WTC11 (cell line): ENCODE results near the gene GAB2. TPM values are rescaled to one million over a fixed set of nuclear protein-coding genes. Genes with fewer than 3 reads are reported as not detected.

ENCODE experiments used
- ATAC-seq: fragments of 200-7000 bp; cut with Tn5 transposase; 2 replicates; pipeline ENCODE4 v1.10.0; 2021; ENCODE audit warnings: mild to moderate bottlenecking, moderate library complexity
- CTCF ChIA-PET: fragments of 300-600 bp; sonication (Branson Sonifier 250); formaldehyde crosslinking; loops from one replicate; lab custom pipeline; 2021; ENCODE audit warnings: antibody characterized with exemption; lab: Charles Lee
- POLR2A ChIA-PET: fragments of 350-600 bp; sonication (Branson Sonifier 250); formaldehyde crosslinking; loops from one replicate; lab custom pipeline; 2021; ENCODE audit warnings: antibody characterized with exemption; lab: Charles Lee
- DNase-seq: peaks from one replicate; pipeline ENCODE4 v3.0.0; 2021; ENCODE audit warnings: low spot score
- H3K27ac Mint-ChIP-seq: 2 replicates; pipeline ENCODE4 v1.8.0; 2021; ENCODE audit warnings: mixed read lengths
- H3K27me3 Mint-ChIP-seq: 2 replicates; pipeline ENCODE4 v1.8.0; 2021; ENCODE audit warnings: low read depth, mild to moderate bottlenecking, moderate library complexity, mixed read lengths
- H3K36me3 Mint-ChIP-seq: 2 replicates; pipeline ENCODE4 v1.8.0; 2021; ENCODE audit warnings: mixed read lengths
- H3K4me1 Mint-ChIP-seq: 2 replicates; pipeline ENCODE4 v1.8.0; 2022; ENCODE audit warnings: mixed read lengths
- H3K4me3 Mint-ChIP-seq: 2 replicates; pipeline ENCODE4 v1.8.0; 2021; ENCODE audit warnings: mild to moderate bottlenecking, moderate library complexity, mixed read lengths
- H3K9me3 Mint-ChIP-seq: 2 replicates; pipeline ENCODE4 v1.8.0; 2021; ENCODE audit warnings: mixed read lengths
- E2F1 ChIP-seq: sonication (generic); formaldehyde crosslinking; IDR thresholded peaks from 2 replicates; pipeline ENCODE4 v1.8.0; 2022; ENCODE audit warnings: mild to moderate bottlenecking, missing genetic modification reagents
- ESRRA ChIP-seq: sonication (generic); formaldehyde crosslinking; IDR thresholded peaks from 2 replicates; pipeline ENCODE4 v1.8.1; 2022; ENCODE audit warnings: mild to moderate bottlenecking, missing genetic modification reagents, borderline replicate concordance
- GTF2I ChIP-seq: fragments of 250-450 bp; sonication (Bioruptor Pico); conservative IDR thresholded peaks from 2 replicates; pipeline ENCODE4 v1.4.0; 2021; ENCODE audit warnings: mild to moderate bottlenecking
- MAX ChIP-seq: sonication (generic); formaldehyde crosslinking; IDR thresholded peaks from 2 replicates; pipeline ENCODE4 v1.8.0; 2022; ENCODE audit warnings: mild to moderate bottlenecking, missing genetic modification reagents
- OVOL2 ChIP-seq: fragments of 250-450 bp; sonication (Bioruptor Pico); IDR thresholded peaks from 2 replicates; pipeline ENCODE4 v1.9.0; 2021; ENCODE audit warnings: mild to moderate bottlenecking, borderline replicate concordance
- SOX15 ChIP-seq: fragments of 250-450 bp; sonication (Bioruptor Pico); IDR thresholded peaks from 2 replicates; pipeline ENCODE4 v1.9.0; 2021; ENCODE audit warnings: mild to moderate bottlenecking
- STAT6 ChIP-seq: sonication (generic); formaldehyde crosslinking; conservative IDR thresholded peaks from 2 replicates; pipeline ENCODE4 v1.8.1; 2023; ENCODE audit warnings: mild to moderate bottlenecking, low read depth, missing genetic modification reagents, moderate library complexity
- TEAD4 ChIP-seq: sonication (generic); formaldehyde crosslinking; IDR thresholded peaks from 2 replicates; pipeline ENCODE4 v1.8.0; 2022; ENCODE audit warnings: mild to moderate bottlenecking, missing genetic modification reagents
- TP53 ChIP-seq: sonication (generic); formaldehyde crosslinking; IDR thresholded peaks from 2 replicates; pipeline ENCODE4 v1.8.1; 2023; ENCODE audit warnings: mild to moderate bottlenecking, missing genetic modification reagents
- ZNF317 ChIP-seq: sonication (generic); formaldehyde crosslinking; IDR thresholded peaks from 2 replicates; pipeline ENCODE4 v1.8.1; 2023; ENCODE audit warnings: low read depth, mild to moderate bottlenecking, moderate library complexity, missing genetic modification reagents, borderline replicate concordance
- ZNF396 ChIP-seq: fragments of 250-450 bp; sonication (Bioruptor Pico); IDR thresholded peaks from 2 replicates; pipeline ENCODE4 v1.8.0; 2021; ENCODE audit warnings: mild to moderate bottlenecking, moderate library complexity, borderline replicate concordance
- ZNF416 ChIP-seq: fragments of 250-450 bp; sonication (Bioruptor Pico); IDR thresholded peaks from 2 replicates; pipeline ENCODE4 v1.9.0; 2021; ENCODE audit warnings: mild to moderate bottlenecking, inconsistent platforms
- ZSCAN18 ChIP-seq: fragments of 250-450 bp; sonication (Bioruptor Pico); IDR thresholded peaks from 2 replicates; pipeline ENCODE4 v2.1.2; 2022; ENCODE audit warnings: mild to moderate bottlenecking, moderate library complexity
- total RNA-seq: library from RNA; stranded (reverse); gene quantifications from 3 replicates; pipeline ENCODE4 v1.2.3, GENCODE V29; 2021

Gene GAB2
- total RNA-seq, 1 experiment from 2014 or later: 10.6 TPM

- no peak for ATAC-seq
- peaks cover 3% of the 10 kb centered on the region; the same call in 1 of the 2 replicates for H3K27me3 Mint-ChIP-seq
- H3K9me3 Mint-ChIP-seq: peaks cover 17% of the 10 kb centered on the region
- TF ChIP-seq MAX: no peak
- no peak for TF ChIP-seq TEAD4 (CRISPR knock-in tag)
- TF ChIP-seq STAT6 (CRISPR knock-in tag): no peak
- TF ChIP-seq ESRRA (CRISPR knock-in tag): no peak
- no peak for TF ChIP-seq OVOL2
- no peak for TF ChIP-seq GTF2I
- TF ChIP-seq SOX15: no peak
- peaks cover 6% of the 10 kb centered on the region for H3K4me1 Mint-ChIP-seq
- CTCF ChIA-PET: no interaction called here
- H3K27ac Mint-ChIP-seq: no peak overlapping the region
- no peak overlapping the region for H3K4me3 Mint-ChIP-seq
- peaks cover 10% of the 10 kb centered on the region for H3K36me3 Mint-ChIP-seq
- DNase-seq: no peak
- POLR2A ChIA-PET: no interaction called here
Measured at GRCh38 chr11:78374917-78375316, 42.7 kb downstream of the GAB2 start.

GRCh38 chr11:78373689-78374088, 43.9 kb downstream of the GAB2 start:
- POLR2A ChIA-PET: no interaction called here
- peaks cover 3% of the 10 kb centered on the region; the same call in 1 of the 2 replicates for H3K27me3 Mint-ChIP-seq
- TF ChIP-seq ZSCAN18 (CRISPR knock-in tag) (no peak), ZNF416 (CRISPR knock-in tag) (no peak), TP53 (CRISPR knock-in tag) (no peak), E2F1 (CRISPR knock-in tag) (no peak), ZNF396 (CRISPR knock-in tag) (no peak)
- no peak overlapping the region for H3K27ac Mint-ChIP-seq
- peaks cover 10% of the 10 kb centered on the region; the same call in 1 of the 2 replicates for H3K36me3 Mint-ChIP-seq
- CTCF ChIA-PET: interaction anchor here (0.6 to 0.7 kb wide), 3 partner anchors 175 to 754 kb away, joined by 3 read pairs; no protein-coding TSS in a partner anchor
- H3K9me3 Mint-ChIP-seq: peaks cover 17% of the 10 kb centered on the region
- ATAC-seq: no peak
- DNase-seq: no peak
- H3K4me3 Mint-ChIP-seq: no peak overlapping the region
- peaks cover 6% of the 10 kb centered on the region for H3K4me1 Mint-ChIP-seq

GRCh38 chr11:78372114-78372768, 45.4 kb downstream of the GAB2 start:
- Mint-ChIP-seq H3K36me3 (0 out of 2 replicates have a peak, but pooled peaks cover 7% of the 10 kb centered on the region), H3K4me1 (peaks cover 6% of the 10 kb centered on the region), H3K27ac (no peak overlapping the region), H3K27me3 (no peaks in the 10 kb centered on the region; the same call in 1 of the 2 replicates), H3K9me3 (peaks cover 10% of the 10 kb centered on the region; the same call in 1 of the 2 replicates), H3K4me3 (no peak overlapping the region)
- DNase-seq (no peak), ATAC-seq (no peak)
- POLR2A ChIA-PET: no interaction called here
- CTCF ChIA-PET: no interaction called here
- TF ChIP-seq ZNF317 (CRISPR knock-in tag) (no peak), TP53 (CRISPR knock-in tag) (no peak)
